HG02678 (cell line): ENCODE results near the gene MGST2.

Source experiments
- ATAC-seq: cut with Tn5 transposase; IDR thresholded peaks from one replicate; pipeline ENCODE4 v1.9.1; 2021; ENCODE audit warnings: mild to moderate bottlenecking, moderate library complexity; ENCODE audit not compliant: unreplicated experiment

Gene MGST2

GRCh38 chr4:139700568-139700967 is 34.9 kb downstream of the MGST2 start:
- no peak for ATAC-seq

GRCh38 chr4:139704915-139705485 is 39.4 kb downstream of the MGST2 start:
- no peak for ATAC-seq

GRCh38 chr4:139709660-139710059 is 44.0 kb downstream of the MGST2 start:
- no peak for ATAC-seq

GRCh38 chr4:139710073-139710472 is 44.5 kb downstream of the MGST2 start:
- no peak for ATAC-seq

- ATAC-seq, result no peak
Measured at GRCh38 chr4:139711461-139711860, 45.8 kb downstream of the MGST2 start.

- no peak for ATAC-seq
Measured at GRCh38 chr4:139712882-139713281, 47.3 kb downstream of the MGST2 start.

- ATAC-seq, result no peak
Measured at GRCh38 chr4:139715746-139716391, 50.2 kb downstream of the MGST2 start.

- ATAC-seq, result no peak
Measured at GRCh38 chr4:139718358-139718757, 52.7 kb downstream of the MGST2 start.

- no peak for ATAC-seq
Measured at GRCh38 chr4:139718833-139719232, 53.2 kb downstream of the MGST2 start.

- no peak for ATAC-seq
Measured at GRCh38 chr4:139719381-139720101, 53.9 kb downstream of the MGST2 start.

GRCh38 chr4:139720806-139721205 is 55.2 kb downstream of the MGST2 start:
- no peak for ATAC-seq

GRCh38 chr4:139721789-139722188 is 56.2 kb downstream of the MGST2 start:
- ATAC-seq, result no peak

GRCh38 chr4:139725236-139725635 is 59.6 kb downstream of the MGST2 start:
- no peak for ATAC-seq

- ATAC-seq, result no peak
Measured at GRCh38 chr4:139726615-139727014, 61.0 kb downstream of the MGST2 start.

GRCh38 chr4:139728146-139728545 is 62.5 kb downstream of the MGST2 start:
- no peak for ATAC-seq

- no peak for ATAC-seq
Measured at GRCh38 chr4:139728840-139729239, 63.2 kb downstream of the MGST2 start.

- ATAC-seq, result no peak
Measured at GRCh38 chr4:139732991-139733570, 67.5 kb downstream of the MGST2 start.

- ATAC-seq, result no peak
Measured at GRCh38 chr4:139734201-139734874, 68.7 kb downstream of the MGST2 start.

GRCh38 chr4:139734875-139735380 is 69.3 kb downstream of the MGST2 start:
- ATAC-seq, result no peak

- no peak for ATAC-seq
Measured at GRCh38 chr4:139735381-139736273, 70.0 kb downstream of the MGST2 start.
